HG03457 (cell line): ENCODE results near the gene CMTM7.
"Not testable (repeated sequence)": the region's sequence is repeated elsewhere in the genome, so short reads cannot be mapped to it uniquely, and the experiment has no call there.

ENCODE experiments used
- ATAC-seq: cut with Tn5 transposase; IDR thresholded peaks from one replicate; pipeline ENCODE4 v1.9.1; 2021; ENCODE audit warnings: moderate number of reproducible peaks; ENCODE audit not compliant: unreplicated experiment

CMTM7 gene

DNA sequence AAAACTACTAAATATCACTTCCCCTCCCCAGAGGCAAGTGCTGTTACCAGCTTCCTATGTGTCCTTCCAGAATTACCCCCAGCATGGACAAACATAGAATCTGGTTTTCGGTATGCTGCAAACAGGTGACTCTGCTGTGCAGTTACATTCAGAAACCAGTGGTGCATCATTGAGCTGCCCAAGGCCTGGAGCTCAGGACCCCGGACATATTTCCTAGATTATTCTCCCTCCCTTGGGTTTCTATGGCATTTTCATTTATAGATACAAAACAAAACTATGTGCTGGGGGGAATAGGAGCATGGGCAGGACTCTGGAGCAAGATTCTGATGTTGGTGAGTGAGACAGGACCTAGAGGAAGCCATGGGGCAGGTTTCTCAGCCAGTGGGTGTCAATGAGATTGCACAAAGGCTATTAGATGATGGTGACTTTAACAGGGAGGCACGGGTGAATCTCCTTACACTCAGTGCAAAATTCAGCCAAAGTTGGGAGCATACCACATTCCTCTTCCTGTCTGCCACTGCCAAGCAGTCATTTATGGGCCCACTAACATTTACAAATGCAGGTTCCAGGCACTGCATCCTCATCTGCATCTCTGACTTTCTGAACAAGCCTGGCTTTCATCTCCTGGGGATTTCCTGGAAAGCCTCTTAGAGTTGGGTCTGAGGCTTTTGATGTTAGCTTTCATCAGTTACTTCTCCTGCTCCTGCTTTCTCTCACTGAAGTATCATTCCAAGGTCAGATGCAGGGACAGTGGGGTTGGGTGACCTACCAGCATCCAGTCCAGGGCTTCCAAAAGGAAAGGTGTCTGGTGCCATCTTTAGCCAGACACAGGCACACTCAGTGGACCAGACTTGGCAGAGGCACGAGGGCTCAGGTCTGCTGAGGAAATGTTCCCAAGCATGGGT, 44.5 kb downstream of the CMTM7 start:
- ATAC-seq, result no peak

DNA sequence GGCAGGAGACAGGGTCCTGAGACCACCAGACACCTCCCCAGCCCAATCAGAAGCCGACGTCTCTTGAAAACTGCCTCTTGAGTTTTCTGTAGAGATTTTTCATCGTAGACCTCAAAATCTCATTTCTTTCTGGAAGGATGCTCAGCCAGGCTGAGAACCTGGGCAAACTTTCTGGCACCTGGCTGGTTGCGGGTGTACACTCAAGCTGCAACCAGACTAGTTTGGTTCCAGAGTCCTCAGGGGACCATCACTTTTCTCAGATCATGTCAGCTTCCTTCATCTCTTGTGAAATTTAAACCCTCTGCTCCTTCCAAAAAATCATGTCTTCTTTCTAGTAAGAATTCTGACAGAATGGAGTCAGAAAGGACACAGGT, 45.1 kb downstream of the CMTM7 start:
- peak; percentile 28 for ATAC-seq

DNA sequence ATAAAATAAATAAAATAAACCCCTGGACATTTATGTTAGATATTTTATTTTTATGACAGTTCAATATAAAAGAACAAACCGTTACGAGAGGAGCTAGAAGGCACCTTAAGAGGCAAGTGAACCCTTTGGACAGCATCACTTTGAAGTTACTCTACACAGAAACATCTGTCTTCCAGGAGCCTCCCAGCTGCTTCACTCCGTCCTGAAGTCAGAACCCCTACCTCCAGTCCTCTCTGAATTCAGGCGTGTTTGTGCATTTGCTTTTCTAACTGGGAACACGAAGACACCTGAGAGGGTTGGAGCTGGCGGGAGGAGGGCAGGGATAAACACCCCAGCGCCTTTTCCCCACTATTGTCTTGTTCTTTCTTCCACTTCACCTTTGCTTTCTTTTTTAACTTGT, 46.2 kb downstream of the CMTM7 start:
- no peak for ATAC-seq

DNA sequence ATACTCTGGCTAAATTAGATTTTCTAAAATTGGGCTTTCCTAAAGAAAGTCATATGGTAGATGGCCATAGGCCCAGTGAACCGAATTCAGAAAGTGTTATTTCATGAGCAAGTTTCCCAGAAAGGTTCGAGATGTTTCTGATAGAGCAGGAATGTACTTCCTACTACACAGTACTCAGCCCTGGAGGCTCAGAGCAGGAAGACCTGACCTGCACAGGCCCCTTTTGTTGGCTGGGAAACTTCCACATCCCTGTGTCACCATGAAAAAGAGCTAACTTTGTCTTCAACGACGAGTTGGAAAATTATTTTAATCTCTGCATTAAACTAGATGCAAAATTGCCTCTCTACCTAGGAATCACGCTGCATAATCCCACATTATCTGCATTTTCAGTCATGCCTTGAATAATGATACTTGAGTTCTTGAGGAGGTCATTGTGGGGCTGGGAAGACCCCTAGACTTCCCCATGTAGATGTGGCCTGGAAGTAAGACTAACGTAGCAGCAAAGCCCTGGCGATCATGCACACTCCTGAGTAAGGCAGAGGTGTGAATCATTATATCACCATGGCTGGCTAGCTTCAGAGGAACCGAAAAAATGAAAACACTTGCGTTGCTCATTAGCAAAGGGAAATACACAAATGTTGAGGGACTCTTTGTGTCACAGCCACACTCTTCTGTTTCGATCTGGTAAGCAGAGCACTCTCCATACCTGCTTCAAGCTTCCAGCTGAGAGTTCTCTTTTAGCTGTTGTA, 47.1 kb downstream of the CMTM7 start:
- ATAC-seq, result peak; percentile 82

DNA sequence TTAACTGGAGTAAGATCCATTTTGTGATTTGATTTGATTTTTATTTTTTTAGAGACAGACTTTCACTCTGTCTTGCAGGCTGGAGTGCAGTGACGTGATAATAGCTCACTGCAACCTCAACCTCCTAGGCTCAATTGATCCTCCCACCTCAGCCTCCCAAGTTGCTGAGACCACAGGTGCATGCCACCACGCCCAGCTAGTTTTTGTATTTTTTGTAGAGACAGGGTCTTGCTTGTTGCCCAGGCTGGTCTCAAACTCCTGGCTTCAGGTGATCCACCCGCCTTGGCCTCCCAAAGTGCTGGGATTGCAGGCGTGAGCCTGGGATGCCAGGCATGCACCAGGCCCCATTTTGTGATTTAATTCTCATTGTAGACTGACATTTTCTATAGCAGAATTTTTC, 47.8 kb downstream of the CMTM7 start:
- not testable (repeated sequence) for ATAC-seq

DNA sequence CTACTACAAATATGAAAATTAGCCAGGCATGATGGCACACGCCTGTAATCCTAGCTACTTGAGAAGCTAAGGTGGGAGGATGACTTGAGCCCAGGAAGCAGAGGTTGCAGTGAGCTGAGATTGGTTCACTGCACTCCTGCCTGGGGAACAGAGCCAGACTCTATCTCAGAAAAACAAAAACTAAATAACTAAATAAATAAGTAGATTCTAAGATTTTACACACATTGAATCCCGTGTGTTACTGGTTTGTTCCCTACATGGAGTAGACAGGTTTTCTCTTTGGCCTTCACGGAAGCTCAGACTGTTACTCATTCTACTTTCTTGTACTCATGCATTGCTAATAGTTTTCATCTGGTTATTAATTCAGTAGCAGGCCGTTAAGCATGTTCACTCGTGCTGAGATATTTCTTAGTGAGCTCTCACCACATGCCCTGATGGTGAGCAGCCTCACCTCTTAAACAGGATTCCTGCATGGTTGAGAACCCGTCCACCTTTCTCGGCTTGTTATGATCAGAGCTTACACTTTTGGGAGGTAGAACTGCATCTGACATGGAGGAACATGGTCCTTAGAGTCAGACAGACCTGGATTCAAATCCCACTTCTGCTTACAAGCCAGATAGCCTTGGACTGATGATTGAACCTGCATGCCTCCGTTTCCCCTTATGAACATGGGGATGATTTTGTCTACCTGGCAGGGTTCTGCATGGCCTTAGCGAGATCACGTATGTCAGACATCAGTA, 49.1 kb downstream of the CMTM7 start:
- ATAC-seq, result no peak

DNA sequence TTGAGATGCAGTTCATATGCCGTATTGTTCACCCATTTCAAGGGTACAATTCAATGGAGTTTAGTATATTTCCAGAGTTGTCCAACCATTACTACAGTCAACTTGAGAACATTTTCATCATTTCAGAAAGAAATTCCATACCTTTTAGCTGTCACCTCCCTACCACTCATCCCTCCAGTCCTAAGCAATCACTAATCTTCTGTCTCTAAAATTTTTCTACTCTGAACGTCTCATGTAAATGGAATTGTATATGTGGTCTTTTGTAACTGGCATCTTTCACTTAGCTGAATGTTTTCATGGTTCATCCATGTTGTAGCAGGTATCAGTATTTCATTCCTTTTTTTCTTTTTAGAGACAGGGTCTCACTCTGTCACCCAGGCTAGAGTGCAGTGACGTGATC, 51.1 kb downstream of the CMTM7 start:
- ATAC-seq, result no peak

DNA sequence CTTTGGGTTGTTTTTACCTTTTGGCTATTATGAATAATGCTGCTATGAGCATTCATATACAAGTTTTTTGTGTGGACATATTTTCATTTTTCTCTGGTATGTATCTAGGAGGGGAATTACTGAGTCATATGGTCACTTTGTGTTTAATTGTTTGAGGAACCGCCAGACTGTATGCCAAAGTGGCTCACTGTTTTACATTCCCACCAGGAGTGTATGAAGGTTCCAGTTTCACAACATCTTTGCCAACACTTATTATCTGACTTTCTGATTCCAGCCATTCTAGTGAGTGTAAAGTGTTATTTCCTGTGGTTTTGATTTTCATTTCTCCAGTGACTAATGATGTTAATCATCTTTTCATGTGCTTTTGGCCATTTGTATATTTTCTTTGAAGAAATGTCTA, 51.8 kb downstream of the CMTM7 start:
- no peak for ATAC-seq

DNA sequence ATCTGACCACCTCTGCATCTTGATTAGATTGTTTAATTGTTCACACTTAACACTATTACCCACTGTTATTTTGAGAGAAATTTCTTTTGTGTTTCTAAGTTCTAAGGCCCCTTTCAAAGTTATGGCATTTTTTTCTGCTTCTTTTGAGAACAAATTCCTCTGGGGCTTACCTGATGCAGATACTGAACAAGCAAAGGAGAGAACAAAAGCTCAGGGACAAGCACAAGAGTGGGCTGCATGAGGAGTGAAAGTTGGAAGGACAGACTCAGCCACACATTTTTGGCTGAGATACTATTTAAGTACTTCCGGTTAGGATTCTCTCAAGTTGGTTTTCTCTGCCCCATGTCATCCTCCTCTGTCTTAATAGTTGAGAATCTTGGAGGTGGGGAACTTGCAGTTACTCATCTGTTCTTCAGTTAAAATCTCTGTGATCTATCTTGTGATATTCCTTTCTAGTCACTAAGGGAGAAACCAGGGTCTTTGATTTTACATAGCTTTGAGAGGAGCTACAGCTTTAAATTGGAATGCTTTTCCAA, 56.3 kb downstream of the CMTM7 start:
- ATAC-seq, result no peak

DNA sequence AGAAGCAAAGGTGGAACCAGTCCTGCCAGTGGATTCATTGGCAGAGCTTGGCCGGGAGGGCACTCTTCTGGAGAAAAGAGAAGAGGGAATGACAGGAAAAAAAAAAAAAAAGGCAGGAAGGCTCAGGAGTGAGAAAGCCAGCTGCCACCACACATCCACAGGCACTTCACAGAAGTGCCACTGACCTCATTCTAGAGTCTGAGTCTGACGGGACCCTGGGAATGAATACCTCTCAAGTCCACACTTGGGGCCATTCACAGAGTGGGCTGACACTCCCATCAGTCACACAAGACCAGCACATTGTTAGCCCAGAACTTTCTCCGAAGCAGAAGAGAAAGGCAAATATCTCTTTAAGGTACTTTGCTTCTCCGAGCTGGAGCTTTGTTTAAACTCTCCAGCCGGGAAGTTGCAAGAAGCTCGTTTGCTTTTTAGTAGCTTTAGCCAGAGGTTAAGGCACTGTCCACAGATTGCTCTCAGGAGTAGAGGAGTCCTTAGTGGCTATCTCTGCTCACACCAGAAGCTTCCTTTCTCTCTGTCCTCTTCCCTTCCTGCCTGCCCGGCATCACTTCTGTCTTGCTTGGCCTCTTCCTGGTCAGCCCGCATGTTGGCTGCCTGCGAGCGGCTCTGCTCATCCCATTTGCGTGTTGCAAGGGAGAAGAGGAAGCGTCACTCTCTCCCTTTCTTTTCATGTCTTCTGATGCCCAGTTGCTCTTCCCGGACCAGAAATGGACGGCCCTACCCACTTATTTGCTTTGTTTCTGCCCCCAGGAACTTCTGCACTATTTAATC, 57.2 kb downstream of the CMTM7 start:
- ATAC-seq, result no peak

DNA sequence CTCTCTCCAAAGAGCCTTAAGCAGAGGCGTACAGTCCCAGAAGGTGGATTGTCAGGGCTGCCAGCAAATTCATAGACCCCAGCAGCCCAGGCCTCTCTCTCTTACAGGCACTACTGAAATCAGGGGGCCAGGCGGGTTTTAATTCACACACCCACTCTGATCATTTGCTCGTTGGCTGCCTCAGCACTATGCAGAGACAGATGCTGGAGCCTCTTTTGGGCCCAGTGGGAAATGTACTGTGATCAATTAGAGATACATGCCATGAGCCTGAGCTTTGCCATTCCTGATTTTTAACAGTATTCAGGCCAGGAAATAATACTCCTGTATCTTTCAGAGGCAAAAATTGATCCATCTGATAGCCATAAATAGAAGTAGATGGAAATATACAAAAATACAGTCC, 58.0 kb downstream of the CMTM7 start:
- no peak for ATAC-seq

DNA sequence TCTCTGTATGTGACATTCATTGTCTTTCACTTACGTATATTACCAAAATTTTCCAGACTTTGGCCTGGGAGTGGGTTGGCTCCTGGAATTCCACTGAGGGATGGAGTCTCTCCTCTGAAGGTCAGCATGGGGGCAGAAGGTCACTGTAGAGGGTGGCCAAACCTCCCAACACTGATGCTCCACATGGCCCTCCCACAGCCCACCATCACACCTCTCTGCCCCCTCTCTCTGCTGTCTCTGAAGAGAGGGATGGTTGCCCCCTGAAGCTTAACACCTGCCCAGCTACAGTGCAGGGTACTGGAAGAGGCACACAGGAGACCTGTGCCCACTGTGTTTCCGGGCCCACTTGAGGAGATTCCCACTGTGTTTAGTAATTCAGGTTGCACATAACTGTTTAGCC, 58.8 kb downstream of the CMTM7 start:
- ATAC-seq, result no peak

DNA sequence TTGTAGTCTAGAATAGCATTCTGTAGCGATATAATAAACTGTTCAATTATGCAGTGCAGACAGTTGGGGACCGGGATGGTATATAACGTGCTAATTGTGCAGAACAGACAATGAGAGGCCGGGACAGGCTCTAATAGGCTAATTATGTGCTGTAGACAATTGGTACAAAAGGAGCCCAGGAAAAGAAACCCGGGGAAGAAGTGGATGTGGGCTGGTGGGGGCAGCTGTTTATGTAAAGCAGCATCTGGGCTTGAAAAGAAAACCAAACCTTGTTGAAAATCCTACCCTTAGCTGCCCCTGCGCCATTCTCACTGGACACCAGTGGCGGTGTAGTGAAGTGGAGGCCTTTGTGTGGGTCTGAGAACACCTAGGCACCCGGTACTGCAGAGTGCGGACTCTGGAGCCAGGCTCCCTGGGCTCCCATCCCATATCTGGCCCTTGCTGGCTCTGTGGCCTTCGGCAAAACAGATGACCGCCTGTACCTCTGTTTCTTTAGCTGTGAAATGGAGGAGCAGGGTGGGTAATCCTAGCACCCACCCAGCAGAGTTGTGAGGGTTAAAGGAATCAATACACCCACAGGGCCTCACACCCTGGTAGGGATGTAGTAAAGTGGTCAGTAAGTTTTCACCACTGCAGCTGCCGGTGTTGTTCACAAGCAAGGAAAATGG, 59.5 kb downstream of the CMTM7 start:
- no peak for ATAC-seq

DNA sequence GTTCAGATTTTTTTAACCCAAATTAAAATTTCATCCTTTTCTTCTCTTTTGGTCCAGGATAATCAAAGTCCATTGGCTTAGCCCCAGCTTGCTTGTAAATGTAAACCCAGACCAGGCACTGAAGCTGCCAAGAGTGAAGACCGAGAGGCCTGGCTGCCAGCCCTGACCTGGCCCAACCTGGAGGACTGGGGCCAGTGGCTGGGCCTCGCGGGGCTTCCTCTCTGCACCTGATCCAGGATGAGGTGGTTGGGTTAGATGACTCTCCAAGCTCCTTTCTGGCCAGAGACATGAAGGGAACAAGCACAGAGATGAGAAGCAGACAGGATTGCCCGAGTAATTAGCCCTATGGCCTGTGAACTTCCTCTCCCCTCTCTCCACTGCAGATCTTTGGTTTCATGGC, 60.4 kb downstream of the CMTM7 start:
- no peak for ATAC-seq

DNA sequence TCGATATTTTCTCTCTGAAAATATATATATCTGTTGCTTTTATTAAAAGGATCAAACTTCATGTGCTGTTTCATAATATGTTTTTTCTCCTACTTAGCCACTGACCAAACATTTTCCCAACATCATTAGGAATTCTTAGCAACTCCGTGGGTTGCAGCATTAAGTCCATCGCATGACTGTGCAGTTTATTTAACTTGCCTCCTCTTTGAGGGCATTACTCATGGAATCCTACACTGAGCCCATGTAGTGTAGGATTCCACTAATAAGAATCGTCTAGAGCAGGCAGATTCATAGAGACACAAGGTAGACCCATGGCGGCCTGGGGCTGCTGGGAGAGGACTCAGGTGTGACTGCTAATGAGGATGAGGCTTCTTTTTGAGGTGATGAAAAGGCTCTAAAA, 61.7 kb downstream of the CMTM7 start:
- ATAC-seq, result no peak

DNA sequence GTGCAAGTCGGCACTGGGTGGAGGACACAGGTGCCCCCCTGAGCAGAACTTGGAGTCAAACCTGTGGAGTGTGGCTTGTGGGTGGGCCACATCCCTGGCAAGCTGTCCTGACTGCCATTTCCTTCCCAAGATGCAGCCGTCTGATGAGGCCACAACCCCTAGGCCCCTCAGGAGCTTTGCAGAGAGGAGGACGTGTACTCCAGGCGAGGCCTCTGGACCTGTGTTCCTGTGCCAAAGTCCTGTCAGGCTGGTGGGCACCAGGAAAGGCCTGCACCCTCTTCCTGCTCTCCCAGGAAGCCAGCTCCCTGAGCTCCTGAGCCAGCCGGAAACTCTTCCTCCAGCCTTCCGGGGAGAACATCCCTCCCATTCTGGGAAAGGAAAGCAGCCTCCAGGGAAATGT, 62.5 kb downstream of the CMTM7 start:
- ATAC-seq, result no peak

DNA sequence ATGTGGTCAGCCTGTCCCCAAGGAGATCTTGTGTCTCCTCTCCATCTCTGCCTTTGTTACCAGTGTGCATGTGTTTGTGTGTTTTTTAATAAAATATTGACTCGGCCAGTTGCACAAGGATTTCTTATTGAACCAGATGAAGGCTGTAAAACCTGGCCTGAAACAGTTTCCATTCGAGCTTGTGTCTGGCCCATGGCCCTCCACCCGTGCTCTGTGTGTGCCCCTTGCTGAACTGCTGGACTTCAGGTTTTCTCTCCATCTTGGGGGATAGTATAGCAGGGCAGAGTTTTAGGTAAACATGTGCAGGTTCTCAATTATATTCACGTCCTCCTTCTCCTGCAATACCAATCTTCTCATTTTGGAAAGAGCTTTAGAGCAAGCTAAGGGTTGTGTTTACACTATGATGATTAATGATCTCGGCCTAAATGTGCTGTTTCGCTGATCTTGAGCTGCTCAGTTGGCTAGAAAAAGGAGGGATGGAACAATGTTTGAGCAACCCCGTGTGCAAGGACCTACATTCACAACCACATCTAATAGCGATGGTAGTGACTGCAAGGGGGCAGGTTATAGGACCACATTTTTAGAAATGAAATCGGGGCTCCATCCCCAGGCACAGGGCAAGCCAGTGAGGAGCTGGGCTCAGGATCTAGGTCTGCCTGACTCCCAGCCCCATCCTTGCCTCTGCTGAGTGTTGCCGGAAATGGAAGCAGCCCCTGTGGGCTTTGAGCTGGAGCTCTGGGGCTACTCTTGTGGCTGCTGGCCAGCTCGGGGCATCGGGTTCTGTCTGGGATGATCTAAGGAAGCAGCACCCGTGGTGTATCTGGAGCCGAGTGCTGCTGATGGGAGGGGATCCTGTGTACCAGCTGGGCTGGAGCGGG, 63.3 kb downstream of the CMTM7 start:
- no peak for ATAC-seq

DNA sequence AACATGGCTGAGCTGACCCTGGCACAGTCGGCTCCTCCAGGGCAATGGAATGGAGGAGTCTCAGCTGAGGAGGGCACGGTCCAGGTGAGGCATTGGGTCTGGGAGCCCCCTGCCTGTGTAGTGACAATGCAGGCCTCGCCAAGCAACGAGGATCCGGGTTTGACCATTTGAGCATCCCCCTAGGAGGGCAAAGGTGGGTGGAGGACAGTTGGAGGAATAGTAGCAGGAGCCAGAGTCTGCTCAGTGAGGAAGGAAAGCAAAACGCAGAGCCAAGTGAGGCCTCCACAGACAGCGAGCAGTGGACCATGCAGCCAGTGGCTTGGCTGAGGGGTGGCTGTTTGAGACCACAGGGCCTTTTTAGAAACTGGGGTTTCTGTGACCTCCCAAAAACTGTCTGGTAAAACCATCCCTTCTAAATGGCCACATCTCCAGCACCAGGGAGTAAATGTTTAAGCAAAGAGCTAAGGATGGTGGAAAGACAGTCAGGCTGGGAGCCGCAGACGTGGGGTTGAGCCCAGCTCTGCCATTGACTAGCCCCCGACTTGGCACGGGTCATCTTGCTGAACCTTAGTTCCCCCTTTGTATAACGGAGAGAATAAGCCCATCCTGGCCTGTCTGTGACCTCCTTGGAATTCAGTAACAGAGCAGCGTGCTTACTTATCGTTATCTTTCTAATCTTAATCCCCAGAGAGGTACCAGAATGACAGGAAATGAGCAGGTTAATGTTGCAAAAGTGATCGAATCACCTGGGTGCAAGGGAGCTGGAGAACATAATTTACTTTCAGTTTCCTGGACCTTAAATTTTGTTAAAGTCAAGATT, 64.2 kb downstream of the CMTM7 start:
- ATAC-seq, result no peak
